Natural killer cell treated with Interleukin-12 subunit alpha and Interleukin-12 subunit beta and Interleukin-15 and Interleukin-18, amount 100 ng/mL, for 72 hours (primary cell): Measurements from ENCODE around the gene MGAT5. TPM values are rescaled to one million over a fixed set of nuclear protein-coding genes. Genes with fewer than 3 reads are reported as not detected.

ENCODE experiments used
- ATAC-seq, 2 donors: fragments of 150-1000 bp; cut with Tn5 transposase in 1 of 2; sonication (Bioruptor Pico), chemical (Tn5 transposase) in 1 of 2; 2 replicates each; pipeline ENCODE4 v1.10.0; 2021
- DNase-seq: peaks from one replicate; pipeline ENCODE4 v3.0.0; 2022; ENCODE audit warnings: low spot score
- H3K27ac Mint-ChIP-seq, 2 donors: 1 replicate in 1 of 2; 2 replicates in 1 of 2; pipeline ENCODE4 v1.8.0; 2022; ENCODE audit warnings: mixed read lengths in 2 of 2, mild to moderate bottlenecking in 1 of 2, moderate library complexity in 1 of 2
- H3K27me3 Mint-ChIP-seq, 2 donors: 1 replicate in 1 of 2; 2 replicates in 1 of 2; pipeline ENCODE4 v1.8.0; 2022; ENCODE audit warnings: mixed read lengths in 2 of 2
- H3K36me3 Mint-ChIP-seq: one replicate; pipeline ENCODE4 v1.8.0; 2022; ENCODE audit warnings: mixed read lengths
- H3K4me1 Mint-ChIP-seq, 2 donors: 1 replicate in 1 of 2; 2 replicates in 1 of 2; pipeline ENCODE4 v1.8.0; 2022; ENCODE audit warnings: low read depth in 2 of 2, mixed read lengths in 2 of 2, mild to moderate bottlenecking in 1 of 2
- H3K4me3 Mint-ChIP-seq: one replicate; pipeline ENCODE4 v1.8.0; 2022; ENCODE audit warnings: mixed read lengths
- H3K9me3 Mint-ChIP-seq: 2 replicates; pipeline ENCODE4 v1.8.0; 2022; ENCODE audit warnings: mixed read lengths
- total RNA-seq, 2 donors: library from RNA; stranded (reverse); gene quantifications; one replicate each; pipeline ENCODE4 v1.2.3, GENCODE V29; 2022

The MGAT5 gene
- total RNA-seq, 2 donors from 2014 or later: 58.1 to 99.5 TPM

- peaks cover 20% of the 10 kb centered on the region for H3K36me3 Mint-ChIP-seq
- H3K27me3 Mint-ChIP-seq: peaks cover 25 to 31% of the 10 kb centered on the region in 2 donors
- H3K4me1 Mint-ChIP-seq: peaks cover 0 to 29% of the 10 kb centered on the region in 2 donors
- H3K27ac Mint-ChIP-seq: no peak overlapping the region
- no peak overlapping the region for H3K4me3 Mint-ChIP-seq
- no peak for DNase-seq
- H3K9me3 Mint-ChIP-seq: no peaks in the 10 kb centered on the region
- ATAC-seq: no peak
These were observed 15.4 kb downstream of the MGAT5 start for GRCh38 chr2:134269230-134269629.

DNA sequence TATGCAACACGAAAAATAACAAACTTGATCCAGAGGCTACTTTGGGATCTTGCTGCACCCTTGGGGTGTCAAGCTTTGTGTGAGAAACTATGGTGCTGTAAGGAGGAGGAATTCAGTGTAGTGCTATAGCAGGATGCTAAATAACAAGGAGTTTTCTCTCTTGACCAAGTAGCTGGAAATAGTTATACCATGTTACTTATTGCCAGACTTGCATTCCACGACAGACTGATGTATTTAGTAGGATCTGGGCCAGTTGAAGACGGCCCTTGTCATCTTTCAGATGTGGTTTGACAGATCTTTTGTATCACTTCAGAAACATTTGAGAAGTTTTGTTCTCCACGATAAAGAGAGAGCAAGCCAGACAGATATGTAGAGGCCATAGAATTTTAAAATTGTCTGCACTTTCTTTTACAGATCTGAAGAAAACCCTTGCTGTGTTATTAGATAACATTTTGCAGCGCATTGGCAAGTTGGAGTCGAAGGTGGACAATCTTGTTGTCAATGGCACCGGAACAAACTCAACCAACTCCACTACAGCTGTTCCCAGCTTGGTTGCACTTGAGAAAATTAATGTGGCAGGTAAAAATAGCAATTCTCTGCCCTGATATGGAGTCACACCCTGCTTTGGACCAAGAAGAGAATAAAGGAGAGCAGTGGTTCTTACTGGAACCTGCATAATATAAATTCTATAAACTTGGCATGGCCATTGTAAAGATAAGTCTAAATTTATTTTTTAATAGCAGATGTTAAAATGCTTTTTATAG is 16.3 kb downstream of the MGAT5 start:
- Mint-ChIP-seq H3K27ac (peak overlapping the region in 1 of 2 donors; percentile 15), H3K36me3 (peaks cover 20% of the 10 kb centered on the region), H3K4me1 (peaks cover 5 to 36% of the 10 kb centered on the region in 2 donors), H3K27me3 (peaks cover 25 to 32% of the 10 kb centered on the region in 2 donors), H3K4me3 (no peak overlapping the region), H3K9me3 (no peaks in the 10 kb centered on the region)
- DNase-seq (no peak), ATAC-seq (no peak)

DNA sequence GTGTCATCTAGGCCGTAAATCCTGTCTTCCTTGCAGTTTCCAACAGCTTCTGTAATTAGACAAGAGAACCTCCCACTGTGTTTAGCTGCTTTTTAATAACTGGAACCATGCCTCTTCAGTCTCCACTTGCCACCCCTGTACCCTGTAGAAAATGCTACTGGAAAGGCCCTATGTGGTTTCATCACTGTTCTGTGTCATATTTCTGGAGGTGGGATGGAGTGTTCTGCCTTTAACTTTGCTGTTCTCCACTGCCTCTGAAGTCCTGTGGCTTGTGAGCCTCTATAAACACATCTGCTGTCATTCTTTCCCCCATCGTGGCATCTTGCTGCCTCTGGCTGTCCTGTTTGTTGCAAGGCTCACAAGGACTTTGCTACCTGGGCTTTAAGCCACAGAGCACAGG is 17.9 kb downstream of the MGAT5 start:
- Mint-ChIP-seq H3K27ac (no peak overlapping the region), H3K9me3 (no peaks in the 10 kb centered on the region), H3K36me3 (peaks cover 22% of the 10 kb centered on the region), H3K4me3 (no peak overlapping the region), H3K4me1 (peaks cover 21 to 50% of the 10 kb centered on the region in 2 donors), H3K27me3 (peaks cover 29 to 39% of the 10 kb centered on the region in 2 donors)
- ATAC-seq: no peak
- DNase-seq: no peak

- H3K27me3 Mint-ChIP-seq: peaks cover 34 to 47% of the 10 kb centered on the region in 2 donors
- peaks cover 28 to 51% of the 10 kb centered on the region in 2 donors for H3K4me1 Mint-ChIP-seq
These were observed 18.9 kb downstream of the MGAT5 start for GRCh38 chr2:134272806-134273205.

GRCh38 chr2:134273256-134273983 is 19.5 kb downstream of the MGAT5 start:
- H3K27ac Mint-ChIP-seq: no peak overlapping the region
- H3K4me1 Mint-ChIP-seq: peaks cover 28 to 47% of the 10 kb centered on the region in 2 donors
- no peak for ATAC-seq
- DNase-seq: no peak
- H3K27me3 Mint-ChIP-seq: peaks cover 31 to 47% of the 10 kb centered on the region in 2 donors
- no peak overlapping the region for H3K4me3 Mint-ChIP-seq
- no peaks in the 10 kb centered on the region for H3K9me3 Mint-ChIP-seq
- peaks cover 27% of the 10 kb centered on the region for H3K36me3 Mint-ChIP-seq

More at GRCh38 chr2:134272806-134273205, 18.9 kb downstream of the MGAT5 start:
- no peak overlapping the region for H3K27ac Mint-ChIP-seq
- H3K9me3 Mint-ChIP-seq: no peaks in the 10 kb centered on the region
- H3K36me3 Mint-ChIP-seq: peaks cover 27% of the 10 kb centered on the region
- ATAC-seq (no peak), DNase-seq (no peak)
- no peak overlapping the region for H3K4me3 Mint-ChIP-seq

- no peaks in the 10 kb centered on the region for H3K9me3 Mint-ChIP-seq
- ATAC-seq: no peak
- no peak for DNase-seq
- H3K27me3 Mint-ChIP-seq: peaks cover 37 to 52% of the 10 kb centered on the region in 2 donors
- no peak overlapping the region for H3K27ac Mint-ChIP-seq
- peaks cover 28 to 53% of the 10 kb centered on the region in 2 donors for H3K4me1 Mint-ChIP-seq
- peaks cover 31% of the 10 kb centered on the region for H3K36me3 Mint-ChIP-seq
- H3K4me3 Mint-ChIP-seq: no peak overlapping the region
These were observed 20.2 kb downstream of the MGAT5 start for GRCh38 chr2:134274121-134274520.

GRCh38 chr2:134275058-134275862 is 21.4 kb downstream of the MGAT5 start:
- DNase-seq (peak; percentile 72), ATAC-seq (peak; percentile 88 to 90)
- Mint-ChIP-seq H3K27me3 (peaks cover 34 to 60% of the 10 kb centered on the region in 2 donors), H3K4me1 (peaks cover 28 to 44% of the 10 kb centered on the region in 2 donors), H3K27ac (peak overlapping the region; percentile 9 to 80), H3K36me3 (peaks cover 27% of the 10 kb centered on the region), H3K4me3 (peak overlapping the region; percentile 57), H3K9me3 (no peaks in the 10 kb centered on the region)

DNA sequence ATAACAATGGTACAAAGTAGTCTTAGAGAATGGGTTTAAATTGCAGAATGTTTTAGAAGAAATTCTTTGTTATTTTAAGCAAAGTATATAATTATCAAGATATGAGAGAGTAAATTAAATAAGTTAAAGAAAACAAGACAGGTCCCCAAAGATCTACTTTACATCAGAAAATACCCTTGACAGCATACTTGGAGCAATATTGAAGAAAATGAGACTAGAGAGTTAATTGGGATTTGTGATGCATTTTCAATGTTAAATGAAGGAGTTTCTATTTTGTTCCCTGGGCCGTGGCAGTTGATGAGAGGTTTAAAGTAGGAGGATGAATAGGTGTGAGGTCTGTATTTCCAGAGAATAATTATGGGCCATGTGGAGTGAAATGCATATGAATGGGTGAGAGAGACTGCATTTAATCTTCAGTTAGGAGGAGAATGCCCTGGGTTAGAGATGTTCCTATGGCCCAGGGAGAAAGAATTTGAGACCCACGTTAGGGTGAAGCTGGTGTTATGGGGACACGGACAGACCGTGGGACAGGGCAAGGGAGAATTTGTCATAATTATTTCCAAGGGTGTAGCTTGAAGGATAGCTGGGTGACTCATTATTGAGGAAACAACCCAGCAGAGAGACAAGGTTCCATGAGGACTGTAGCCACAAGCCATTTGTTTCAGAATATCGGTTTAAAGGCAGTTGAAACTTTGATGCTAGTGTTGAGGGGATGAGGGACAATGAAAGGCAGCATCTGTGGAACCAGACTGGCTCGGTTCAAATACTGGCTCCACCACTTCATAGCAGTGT is 22.7 kb downstream of the MGAT5 start:
- Mint-ChIP-seq H3K27ac (no peak overlapping the region), H3K4me1 (peaks cover 30 to 50% of the 10 kb centered on the region in 2 donors), H3K27me3 (peaks cover 36 to 60% of the 10 kb centered on the region in 2 donors), H3K4me3 (no peak overlapping the region), H3K36me3 (peaks cover 22% of the 10 kb centered on the region), H3K9me3 (no peaks in the 10 kb centered on the region)
- DNase-seq: no peak
- ATAC-seq: no peak

- no peak for DNase-seq
- Mint-ChIP-seq H3K4me1 (peaks cover 37 to 53% of the 10 kb centered on the region in 2 donors), H3K27me3 (peaks cover 33 to 54% of the 10 kb centered on the region in 2 donors), H3K4me3 (no peak overlapping the region), H3K36me3 (peaks cover 16% of the 10 kb centered on the region), H3K27ac (no peak overlapping the region), H3K9me3 (no peaks in the 10 kb centered on the region)
- no peak for ATAC-seq
These were observed 23.4 kb downstream of the MGAT5 start for GRCh38 chr2:134277223-134277622.

DNA sequence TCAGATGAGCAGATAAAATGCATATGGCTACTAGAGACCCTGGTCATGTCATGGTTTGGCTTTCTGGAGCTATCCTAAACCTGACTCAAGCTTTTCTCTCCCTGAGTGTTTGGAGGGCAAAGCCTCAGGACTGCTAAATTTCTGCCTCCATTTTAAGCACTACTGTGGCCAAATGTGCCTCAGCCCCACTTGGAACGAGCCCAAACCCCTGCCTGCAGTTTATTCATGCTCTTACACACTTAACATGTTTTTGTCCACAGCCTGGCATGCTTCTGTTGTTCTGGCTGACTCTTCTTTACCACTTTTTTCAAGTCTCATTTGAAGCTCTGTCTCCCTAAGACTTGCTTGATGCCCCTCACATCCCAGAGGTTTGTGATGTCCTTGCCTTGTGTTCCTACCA is 24.7 kb downstream of the MGAT5 start:
- peaks cover 16% of the 10 kb centered on the region for H3K36me3 Mint-ChIP-seq
- no peak overlapping the region for H3K4me3 Mint-ChIP-seq
- no peaks in the 10 kb centered on the region for H3K9me3 Mint-ChIP-seq
- DNase-seq (no peak), ATAC-seq (no peak)
- peaks cover 50 to 62% of the 10 kb centered on the region in 2 donors for H3K4me1 Mint-ChIP-seq
- H3K27ac Mint-ChIP-seq: no peak overlapping the region
- peaks cover 32 to 41% of the 10 kb centered on the region in 2 donors for H3K27me3 Mint-ChIP-seq

- Mint-ChIP-seq H3K4me1 (peaks cover 54 to 60% of the 10 kb centered on the region in 2 donors), H3K27ac (no peak overlapping the region), H3K4me3 (no peak overlapping the region), H3K27me3 (peaks cover 31 to 34% of the 10 kb centered on the region in 2 donors), H3K36me3 (peaks cover 16% of the 10 kb centered on the region), H3K9me3 (no peaks in the 10 kb centered on the region)
- ATAC-seq (no peak), DNase-seq (no peak)
These were observed 25.5 kb downstream of the MGAT5 start for GRCh38 chr2:134279417-134279816.

DNA sequence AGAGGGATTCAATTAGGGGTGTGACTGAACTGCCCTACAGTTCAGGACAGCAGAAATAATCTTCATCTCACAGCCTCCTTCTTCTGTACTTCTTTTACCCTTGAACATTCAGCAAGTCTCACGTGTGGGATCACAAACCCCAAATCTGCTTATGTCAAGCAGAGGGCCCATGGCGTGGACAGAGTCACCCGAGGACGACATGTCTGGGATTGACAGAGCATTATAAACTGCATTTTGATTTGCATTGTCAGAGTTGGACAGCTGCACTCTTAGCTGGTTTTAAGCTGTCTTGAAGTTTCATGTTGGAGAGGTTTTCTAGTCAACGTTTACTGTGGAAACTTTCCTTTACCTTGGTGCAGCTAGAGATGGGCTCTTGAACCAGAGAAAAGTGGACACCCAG is 26.4 kb downstream of the MGAT5 start:
- H3K4me3 Mint-ChIP-seq: no peak overlapping the region
- peaks cover 16% of the 10 kb centered on the region for H3K36me3 Mint-ChIP-seq

DNA sequence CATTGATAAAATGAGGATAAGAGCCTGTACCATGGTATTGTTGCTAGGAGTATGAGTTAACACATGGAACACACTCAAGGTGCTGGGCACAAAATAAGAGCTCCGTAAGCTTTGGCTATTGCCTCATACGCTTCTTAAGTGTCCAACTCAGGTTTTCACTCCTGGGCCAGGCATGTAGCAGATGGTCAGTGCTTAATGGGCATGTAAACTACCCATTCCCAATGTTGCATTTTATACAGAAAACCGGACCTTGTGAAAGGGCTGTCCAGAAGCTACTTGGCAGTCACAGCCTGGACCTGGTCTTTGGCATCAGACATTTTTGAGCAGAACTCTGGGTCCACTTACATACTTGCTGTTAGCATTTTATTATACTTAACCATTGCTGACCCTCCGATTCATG is 26.9 kb downstream of the MGAT5 start:
- Mint-ChIP-seq H3K36me3 (peaks cover 16% of the 10 kb centered on the region), H3K27me3 (peaks cover 31 to 43% of the 10 kb centered on the region in 2 donors), H3K27ac (no peak overlapping the region), H3K4me3 (no peak overlapping the region), H3K4me1 (peaks cover 46 to 51% of the 10 kb centered on the region in 2 donors), H3K9me3 (no peaks in the 10 kb centered on the region)
- ATAC-seq (no peak), DNase-seq (no peak)

More for the DNA sequence above, 26.4 kb downstream of the MGAT5 start:
- no peak for ATAC-seq
- no peaks in the 10 kb centered on the region for H3K9me3 Mint-ChIP-seq
- peaks cover 31 to 39% of the 10 kb centered on the region in 2 donors for H3K27me3 Mint-ChIP-seq
- peak overlapping the region in 1 of 2 donors; percentile 19 for H3K27ac Mint-ChIP-seq
- no peak for DNase-seq
- peaks cover 48 to 55% of the 10 kb centered on the region in 2 donors for H3K4me1 Mint-ChIP-seq
